Neuronal stem cell (in vitro differentiated cells): ENCODE measurements around the gene LCLAT1.

Experiments used
- DNase-seq: peaks from one replicate; pipeline ENCODE4 v3.0.0-alpha.2; 2013; ENCODE audit warnings: low spot score
- H2AFZ ChIP-seq: one replicate; pipeline ENCODE4 v1.6.1; 2013; ENCODE audit warnings: mild to moderate bottlenecking, low read length, inconsistent platforms
- H2AK5ac ChIP-seq: 2 replicates; pipeline ENCODE4 v1.6.1; 2013; ENCODE audit warnings: low read depth, mild to moderate bottlenecking, inconsistent platforms, low read length, moderate library complexity, mixed read lengths
- H2BK120ac ChIP-seq: 2 replicates; pipeline ENCODE4 v1.6.1; 2013; ENCODE audit warnings: low read depth, mild to moderate bottlenecking, inconsistent platforms, low read length, moderate library complexity, mixed read lengths
- H2BK12ac ChIP-seq: one replicate; pipeline ENCODE4 v1.6.1; 2013; ENCODE audit warnings: low read length, inconsistent platforms
- H2BK15ac ChIP-seq: 2 replicates; pipeline ENCODE4 v1.6.1; 2013; ENCODE audit warnings: mild to moderate bottlenecking, low read length, inconsistent platforms, mixed read lengths
- H2BK5ac ChIP-seq: one replicate; pipeline ENCODE4 v1.6.1; 2013; ENCODE audit warnings: inconsistent platforms, mild to moderate bottlenecking, low read length, moderate library complexity
- H3K14ac ChIP-seq: one replicate; pipeline ENCODE4 v1.6.1; 2013; ENCODE audit warnings: low read length, inconsistent platforms
- H3K18ac ChIP-seq: 2 replicates; pipeline ENCODE4 v1.6.1; 2013; ENCODE audit warnings: low read length, inconsistent platforms
- H3K23ac ChIP-seq: 2 replicates; pipeline ENCODE4 v1.6.1; 2013; ENCODE audit warnings: low read depth, mild to moderate bottlenecking, mixed read lengths, low read length, inconsistent platforms; ENCODE audit not compliant: poor library complexity
- H3K27ac ChIP-seq: replicated peaks from 3 replicates; pipeline ENCODE4 v1.5.1; 2013; ENCODE audit warnings: low read length, inconsistent platforms
- H3K27me3 ChIP-seq, 3 experiments: 2 replicates each; pipeline ENCODE4 v1.6.1; 2013; ENCODE audit warnings: low read length in 3 of 3, mild to moderate bottlenecking in 2 of 3, inconsistent platforms in 1 of 3, low read depth in 1 of 3, mixed read lengths in 1 of 3, moderate library complexity in 1 of 3; ENCODE audit not compliant: control insufficient read depth in 3 of 3, insufficient read depth in 3 of 3
- H3K36me3 ChIP-seq, 2 donors: replicated peaks in 1 of 2; 2 replicates each; pipeline ENCODE4 v1.6.1; 2013; ENCODE audit warnings: low read length in 2 of 2; ENCODE audit not compliant: control insufficient read depth in 2 of 2, insufficient read depth in 2 of 2
- H3K4ac ChIP-seq: 2 replicates; pipeline ENCODE4 v1.6.1; 2013; ENCODE audit warnings: inconsistent platforms, mild to moderate bottlenecking, low read length, moderate library complexity
- H3K4me1 ChIP-seq, 2 donors: 1 replicate in 1 of 2; 2 replicates in 1 of 2; pipeline ENCODE4 v1.6.1; 2013; ENCODE audit warnings: low read length in 2 of 2, low read depth in 1 of 2; ENCODE audit not compliant: control insufficient read depth in 2 of 2, insufficient read depth in 1 of 2
- H3K4me2 ChIP-seq: one replicate; pipeline ENCODE4 v1.6.1; 2013; ENCODE audit warnings: mild to moderate bottlenecking, low read length, inconsistent platforms; ENCODE audit not compliant: insufficient read depth, poor library complexity, severe bottlenecking
- H3K4me3 ChIP-seq, 2 donors: 2 replicates each; pipeline ENCODE4 v1.5.1; 2013; ENCODE audit warnings: low read length in 2 of 2, mild to moderate bottlenecking in 2 of 2, inconsistent platforms in 1 of 2, moderate library complexity in 1 of 2
- H3K79me1 ChIP-seq: one replicate; pipeline ENCODE4 v1.6.1; 2013; ENCODE audit warnings: low read depth, mild to moderate bottlenecking, inconsistent platforms, low read length, moderate library complexity
- H3K9ac ChIP-seq: one replicate; pipeline ENCODE4 v1.6.1; 2013; ENCODE audit warnings: mild to moderate bottlenecking, low read depth, low read length, inconsistent platforms; ENCODE audit not compliant: poor library complexity
- H3K9me3 ChIP-seq, 2 donors: replicated peaks in 1 of 2; 2 replicates each; pipeline versions ENCODE3 to v1.6.1; 2013; ENCODE audit warnings: low read length in 2 of 2, mild to moderate bottlenecking in 2 of 2, inconsistent platforms in 1 of 2, low read depth in 1 of 2, mixed read lengths in 1 of 2, moderate library complexity in 1 of 2; ENCODE audit not compliant: control insufficient read depth in 2 of 2, insufficient read depth in 1 of 2
- H4K8ac ChIP-seq: one replicate; pipeline ENCODE4 v1.6.1; 2013; ENCODE audit warnings: low read depth, mild to moderate bottlenecking, inconsistent platforms, low read length, moderate library complexity
- H4K91ac ChIP-seq: one replicate; pipeline ENCODE4 v1.6.1; 2013; ENCODE audit warnings: low read length, low read depth, mild to moderate bottlenecking, inconsistent platforms; ENCODE audit not compliant: poor library complexity
- WGBS, 2 donors: extraction: QIAGEN DNeasy Blood & Tissue Kit; methylation state at CpG; one replicate each; pipeline ENCODE4 v1.1.7; 2013; ENCODE audit warnings: missing lambda C conversion rate in 2 of 2, mixed read lengths in 1 of 2; ENCODE audit not compliant: insufficient read length in 2 of 2, insufficient replicate concordance in 1 of 2; ENCODE audit errors: extremely low coverage in 2 of 2; 5-methylcytosine and 5-hydroxymethylcytosine counted together

Gene LCLAT1

DNA sequence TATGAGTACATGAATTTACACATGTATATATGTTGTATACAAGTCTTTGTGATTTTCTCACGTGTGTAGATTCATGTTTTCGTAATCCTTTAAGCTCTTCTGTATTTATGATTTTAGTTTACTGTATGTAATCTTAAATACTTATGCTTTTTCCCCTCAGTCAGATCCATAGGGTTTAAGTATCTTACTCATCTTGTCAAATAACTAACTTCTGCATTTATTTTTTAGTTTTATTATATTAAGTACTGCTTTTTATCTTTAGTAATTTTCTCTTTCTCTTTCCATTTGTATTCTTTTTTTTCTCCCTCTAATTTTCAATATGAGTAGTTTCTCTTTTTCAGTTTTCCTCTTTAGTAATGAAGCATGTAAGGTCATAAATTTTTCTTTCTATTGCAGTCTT lies 179.4 kb downstream of the LCLAT1 start:
- H3K14ac ChIP-seq: no peak overlapping the region
- no peak overlapping the region for H2AFZ ChIP-seq
- H3K4me1 ChIP-seq: no peaks in the 10 kb centered on the region
- no peak overlapping the region for H2BK12ac ChIP-seq
- no peaks in the 10 kb centered on the region for H3K9me3 ChIP-seq
- no peak overlapping the region for H3K4ac ChIP-seq
- no peak overlapping the region for H3K18ac ChIP-seq
- no peak overlapping the region for H4K8ac ChIP-seq
- DNase-seq: no peak
- no peaks in the 10 kb centered on the region for H3K27me3 ChIP-seq
- WGBS, 2 donors: no CpG with 5 or more reads among the region's 2 CpGs
- no peak overlapping the region for H3K4me2 ChIP-seq
- H3K79me1 ChIP-seq: no peaks in the 10 kb centered on the region
- H4K91ac ChIP-seq: no peak overlapping the region
- H3K27ac ChIP-seq: no peak overlapping the region
- no peak overlapping the region for H2BK5ac ChIP-seq
- H2BK120ac ChIP-seq: no peak overlapping the region
- no peaks in the 10 kb centered on the region for H3K36me3 ChIP-seq
- H3K4me3 ChIP-seq: no peak overlapping the region
- no peak overlapping the region for H2AK5ac ChIP-seq
- H3K9ac ChIP-seq: no peak overlapping the region
- no peak overlapping the region for H2BK15ac ChIP-seq
- no peak overlapping the region for H3K23ac ChIP-seq

DNA sequence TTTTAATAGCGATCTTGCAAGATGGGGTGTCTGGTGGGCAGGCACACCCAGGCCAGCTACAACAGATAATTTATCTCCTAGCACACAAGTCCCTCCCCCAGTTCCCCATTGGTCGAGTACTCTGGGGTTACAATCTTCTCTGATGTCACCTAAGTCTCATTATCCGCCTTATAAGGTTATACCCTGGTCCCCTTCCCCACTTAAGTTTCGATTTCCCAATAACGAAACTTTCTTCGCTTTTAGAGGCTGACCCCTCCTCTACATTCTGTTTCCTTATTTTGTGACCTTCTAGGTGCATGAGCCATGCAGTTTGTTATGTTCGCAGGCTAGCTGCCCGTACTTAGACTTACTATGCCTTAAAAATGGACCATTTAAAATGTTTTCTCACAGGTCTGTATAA lies 180.1 kb downstream of the LCLAT1 start:
- H3K36me3 ChIP-seq: no peaks in the 10 kb centered on the region
- H3K9ac ChIP-seq: no peak overlapping the region
- no peak overlapping the region for H2BK15ac ChIP-seq
- no peak overlapping the region for H2AFZ ChIP-seq
- no peak for DNase-seq
- H2AK5ac ChIP-seq: no peak overlapping the region
- H3K18ac ChIP-seq: no peak overlapping the region
- no peaks in the 10 kb centered on the region for H3K27me3 ChIP-seq
- H2BK5ac ChIP-seq: no peak overlapping the region
- no CpG with 5 or more reads among the region's 8 CpGs for WGBS, 2 donors
- H3K23ac ChIP-seq: no peak overlapping the region
- H3K4me3 ChIP-seq: no peak overlapping the region
- no peak overlapping the region for H3K14ac ChIP-seq
- no peak overlapping the region for H2BK120ac ChIP-seq
- H3K4me1 ChIP-seq: no peaks in the 10 kb centered on the region
- no peaks in the 10 kb centered on the region for H3K79me1 ChIP-seq
- no peak overlapping the region for H4K8ac ChIP-seq
- no peak overlapping the region for H3K4ac ChIP-seq
- H3K4me2 ChIP-seq: no peak overlapping the region
- no peaks in the 10 kb centered on the region for H3K9me3 ChIP-seq
- H3K27ac ChIP-seq: no peak overlapping the region
- H4K91ac ChIP-seq: no peak overlapping the region
- no peak overlapping the region for H2BK12ac ChIP-seq

DNA sequence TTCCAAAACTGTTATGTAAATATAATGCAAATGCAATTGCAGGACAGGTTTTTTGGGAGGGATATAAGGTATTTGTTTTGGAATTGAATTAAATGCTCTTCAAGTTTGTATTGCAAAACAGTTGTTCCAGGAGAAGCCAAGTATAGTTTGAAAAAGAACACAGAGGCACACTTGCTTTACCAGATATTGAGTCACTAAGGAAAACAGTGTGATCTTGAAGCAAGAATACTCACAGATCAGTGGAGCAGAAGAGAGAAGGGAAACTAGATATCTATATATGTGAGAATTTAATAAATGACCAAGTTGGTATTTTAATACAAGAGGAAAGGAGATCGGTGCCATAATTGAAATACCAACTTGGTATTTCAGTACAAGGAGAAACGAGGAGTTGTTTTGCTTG lies 181.3 kb downstream of the LCLAT1 start:
- Histone ChIP-seq H3K4me2 (no peak overlapping the region), H4K8ac (no peak overlapping the region), H2BK5ac (no peak overlapping the region), H3K79me1 (no peaks in the 10 kb centered on the region), H2BK12ac (no peak overlapping the region), H3K27ac (no peak overlapping the region), H3K18ac (no peak overlapping the region), H3K4me1 (no peaks in the 10 kb centered on the region), H3K23ac (no peak overlapping the region), H3K9ac (no peak overlapping the region), H2AFZ (no peak overlapping the region), H3K36me3 (no peaks in the 10 kb centered on the region), H2BK15ac (no peak overlapping the region), H3K9me3 (no peaks in the 10 kb centered on the region), H4K91ac (no peak overlapping the region), H3K27me3 (no peaks in the 10 kb centered on the region), H3K14ac (no peak overlapping the region), H2BK120ac (no peak overlapping the region), H3K4ac (no peak overlapping the region), H3K4me3 (no peak overlapping the region), H2AK5ac (no peak overlapping the region)
- no peak for DNase-seq
- WGBS, 2 donors: no CpG with 5 or more reads among the region's 2 CpGs

DNA sequence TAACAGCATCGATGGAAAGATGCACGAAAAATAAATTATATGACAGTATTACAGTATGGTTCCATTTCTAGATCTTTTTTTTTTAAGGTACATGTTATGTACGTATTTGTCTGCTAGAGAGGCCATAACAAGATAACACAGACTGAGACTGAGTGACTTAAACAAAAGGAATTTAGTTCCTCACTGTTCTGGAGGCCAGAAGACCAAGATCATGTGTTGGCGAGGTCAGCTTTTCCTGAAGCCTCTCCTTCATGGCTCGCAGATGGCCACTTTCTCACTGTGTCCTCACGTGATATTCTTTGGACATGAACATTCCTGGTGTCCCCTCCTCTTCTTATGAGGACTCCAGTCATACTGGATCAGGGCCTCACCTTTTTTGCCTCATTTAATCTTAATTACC lies 182.8 kb downstream of the LCLAT1 start:
- Histone ChIP-seq H3K9me3 (no peaks in the 10 kb centered on the region), H3K4me2 (no peak overlapping the region), H2BK120ac (no peak overlapping the region), H3K4me1 (no peaks in the 10 kb centered on the region), H2AK5ac (no peak overlapping the region), H2BK15ac (no peak overlapping the region), H3K23ac (no peak overlapping the region), H2AFZ (no peak overlapping the region), H3K27me3 (no peaks in the 10 kb centered on the region), H2BK12ac (no peak overlapping the region), H3K4ac (no peak overlapping the region), H4K8ac (no peak overlapping the region), H3K36me3 (no peaks in the 10 kb centered on the region), H3K14ac (no peak overlapping the region), H2BK5ac (no peak overlapping the region), H3K79me1 (no peaks in the 10 kb centered on the region), H3K27ac (no peak overlapping the region), H3K18ac (no peak overlapping the region), H3K4me3 (no peak overlapping the region), H4K91ac (no peak overlapping the region), H3K9ac (no peak overlapping the region)
- no peak for DNase-seq
- no CpG with 5 or more reads among the region's 6 CpGs for whole genome bisulfite sequencing, 2 donors
